ENCODE measurements around the gene SLIT1. TPM values are rescaled to one million over a fixed set of nuclear protein-coding genes. Genes with fewer than 3 reads are reported as not detected.

SLIT1 gene
- total and polyA plus RNA-seq, 2 donors (not counting 1 experiment from before 2014, with no cell fraction given), result 0.15 to 0.49 TPM

GRCh38 chr10:97028832-97029178, 157.0 kb downstream of the SLIT1 start:
- H3K9me3 Mint-ChIP-seq (ENCODE audit: insufficient read depth), result no peaks in the 10 kb centered on the region
- intact Hi-C loops (cut with micrococcal nuclease), result loop anchor here (10.0 kb wide), 1 partner anchor 264 kb away; no protein-coding TSS in a partner anchor
- H4K20me1 ChIP-seq (ENCODE audit: control insufficient read depth, insufficient read depth, low read length, poor library complexity, severe bottlenecking), result no peaks in the 10 kb centered on the region
- H3K4me3 ChIP-seq (ENCODE audit: control extremely low read depth in 1 of 5, extremely low read depth in 1 of 5, insufficient read depth in 1 of 5, low read depth in 2 of 5, low read length in 4 of 5), result no peak overlapping the region
- no peaks in the 10 kb centered on the region for H3K36me3 ChIP-seq (replicated peaks in 1 of 2; ENCODE audit: control extremely low read depth in 1 of 2, control insufficient read depth in 1 of 2, extremely low read depth in 1 of 2, insufficient read depth in 2 of 2, low read length in 1 of 2)
- H3K27me3 ChIP-seq (replicated peaks in 1 of 4; ENCODE audit: control extremely low read depth in 1 of 4, control insufficient read depth in 3 of 4, insufficient read depth in 4 of 4, low read length in 3 of 4), result no peaks in the 10 kb centered on the region
- no peaks in the 10 kb centered on the region for H3K79me2 ChIP-seq (ENCODE audit: control insufficient read depth, insufficient read depth, low read length)
- H3K4me1 ChIP-seq (ENCODE audit: control insufficient read depth in 2 of 2, insufficient read depth in 2 of 2, low read length in 2 of 2), result peaks cover 0 to 4% of the 10 kb centered on the region in 2 donors
- CTCF ChIA-PET, result interaction anchor here (1.0 kb wide), 1 partner anchor 9 kb away, joined by 4 read pairs; no protein-coding TSS in a partner anchor
- H3K27me3 Mint-ChIP-seq, result peaks cover 5% of the 10 kb centered on the region
- WGBS (ENCODE audit: insufficient coverage), result 100% methylated on average over 3 of the region's 3 CpGs
- no peak overlapping the region for H3K4me2 ChIP-seq (replicated peaks; ENCODE audit: low read depth, low read length, poor library complexity, severe bottlenecking)
- H3K27ac Mint-ChIP-seq, result no peak overlapping the region
- H3K9ac ChIP-seq (ENCODE audit: low read length), result no peak overlapping the region
- no peak overlapping the region for H3K27ac ChIP-seq (ENCODE audit: low read length in 2 of 2)
- H3K4me3 Mint-ChIP-seq, result no peak overlapping the region
- TF ChIP-seq EZH2 (IDR thresholded peaks at IDR 0.05; ENCODE audit: borderline replicate concordance, insufficient read depth, low read depth, low read length, poor library complexity, severe bottlenecking) (no peak), CTCF (IDR thresholded peaks at IDR 0.05) (no peak)
- ATAC-seq (ENCODE audit: low read depth) (no peak), DNase-seq (no peak)
- peaks cover 3% of the 10 kb centered on the region for H3K4me1 Mint-ChIP-seq
- POLR2A ChIA-PET, result no interaction called here
- no peak overlapping the region for H2AFZ ChIP-seq (ENCODE audit: insufficient read depth, low read depth, low read length, poor library complexity, severe bottlenecking)
- H3K9me3 ChIP-seq (ENCODE audit: control extremely low read depth in 1 of 3, control insufficient read depth in 2 of 3, insufficient read depth in 1 of 3, low read length in 2 of 3), result no peaks in the 10 kb centered on the region

- ATAC-seq (ENCODE audit: low read depth) (no peak), DNase-seq (no peak)
- ChIA-PET CTCF (interaction anchor here (0.6 to 1.8 kb wide), 8 partner anchors 9 to 632 kb away, joined by 3 to 7 read pairs (median 4); no protein-coding TSS in a partner anchor), POLR2A (no interaction called here)
- no peak overlapping the region for H3K4me3 Mint-ChIP-seq
- peaks cover 3% of the 10 kb centered on the region for H3K4me1 Mint-ChIP-seq
- Histone ChIP-seq H3K4me3 (ENCODE audit: control extremely low read depth in 1 of 5, extremely low read depth in 1 of 5, insufficient read depth in 1 of 5, low read depth in 2 of 5, low read length in 4 of 5) (no peak overlapping the region), H3K36me3 (replicated peaks in 1 of 2; ENCODE audit: control extremely low read depth in 1 of 2, control insufficient read depth in 1 of 2, extremely low read depth in 1 of 2, insufficient read depth in 2 of 2, low read length in 1 of 2) (no peaks in the 10 kb centered on the region), H3K79me2 (ENCODE audit: control insufficient read depth, insufficient read depth, low read length) (no peaks in the 10 kb centered on the region), H3K27me3 (replicated peaks in 1 of 4; ENCODE audit: control extremely low read depth in 1 of 4, control insufficient read depth in 3 of 4, insufficient read depth in 4 of 4, low read length in 3 of 4) (no peaks in the 10 kb centered on the region), H3K27ac (ENCODE audit: low read length in 2 of 2) (no peak overlapping the region), H3K4me1 (ENCODE audit: control insufficient read depth in 2 of 2, insufficient read depth in 2 of 2, low read length in 2 of 2) (peaks cover 0 to 4% of the 10 kb centered on the region in 2 donors), H2AFZ (ENCODE audit: insufficient read depth, low read depth, low read length, poor library complexity, severe bottlenecking) (no peak overlapping the region), H3K9me3 (ENCODE audit: control extremely low read depth in 1 of 3, control insufficient read depth in 2 of 3, insufficient read depth in 1 of 3, low read length in 2 of 3) (no peaks in the 10 kb centered on the region), H4K20me1 (ENCODE audit: control insufficient read depth, insufficient read depth, low read length, poor library complexity, severe bottlenecking) (no peaks in the 10 kb centered on the region), H3K9ac (ENCODE audit: low read length) (no peak overlapping the region), H3K4me2 (replicated peaks; ENCODE audit: low read depth, low read length, poor library complexity, severe bottlenecking) (no peak overlapping the region)
- H3K9me3 Mint-ChIP-seq (ENCODE audit: insufficient read depth), result no peaks in the 10 kb centered on the region
- no peak overlapping the region for H3K27ac Mint-ChIP-seq
- 100% methylated on average over 1 of the region's 2 CpGs for WGBS (ENCODE audit: insufficient coverage)
- H3K27me3 Mint-ChIP-seq, result peaks cover 5% of the 10 kb centered on the region
- no peak for TF ChIP-seq CTCF (IDR thresholded peaks at IDR 0.05)
- TF ChIP-seq EZH2 (IDR thresholded peaks at IDR 0.05; ENCODE audit: borderline replicate concordance, insufficient read depth, low read depth, low read length, poor library complexity, severe bottlenecking), result no peak
- intact Hi-C loops (cut with micrococcal nuclease), result loop anchor here (10.0 kb wide), 1 partner anchor 263 kb away; no protein-coding TSS in a partner anchor
These were observed 157.5 kb downstream of the SLIT1 start for GRCh38 chr10:97028126-97028831.
